H1 (cell line): ENCODE results near the gene FASTK.

Source experiments
- CBX5 ChIP-seq: fragments of 300-800, 300-1000 bp; sonication (generic); IDR thresholded peaks from 2 replicates; pipeline ENCODE4 v1.7.1; 2016; ENCODE audit warnings: antibody characterized with exemption, low read length, low read depth
- CTCF ChIP-seq, 3 experiments: IDR thresholded peaks; 1 replicate in 2 of 3; 2 replicates in 1 of 3; pipeline versions ENCODE4 v1.5.1 to v1.6.1; 2011; ENCODE audit warnings: low read length in 3 of 3, mild to moderate bottlenecking in 3 of 3, inconsistent platforms in 2 of 3, low read depth in 1 of 3, moderate library complexity in 1 of 3; ENCODE audit not compliant: insufficient read depth in 1 of 3; ENCODE audit errors: control extremely low read depth in 1 of 3
- EP300 ChIP-seq, 2 experiments: IDR thresholded peaks; 1 replicate in 1 of 2; 2 replicates in 1 of 2; pipeline ENCODE4 v1.6.1; 2011 to 2012; ENCODE audit warnings: low read depth in 2 of 2, low read length in 2 of 2, mild to moderate bottlenecking in 2 of 2, borderline replicate concordance in 1 of 2, inconsistent platforms in 1 of 2, moderate library complexity in 1 of 2
- GTF2F1 ChIP-seq: IDR thresholded peaks from 2 replicates; pipeline ENCODE4 v1.6.1; 2012; ENCODE audit warnings: low read depth, low read length, improper control_type of control experiment, borderline replicate concordance
- HDAC2 ChIP-seq, 2 experiments: fragments of 300-600 bp in 1 of 2; sonication (generic) in 1 of 2; IDR thresholded peaks; 2 replicates each; pipeline ENCODE4 v1.6.1; 2011 to 2012; ENCODE audit warnings: low read depth in 2 of 2, low read length in 2 of 2, mild to moderate bottlenecking in 2 of 2, moderate library complexity in 2 of 2, borderline replicate concordance in 1 of 2, inconsistent platforms in 1 of 2
- JUND ChIP-seq: IDR thresholded peaks from 2 replicates; pipeline ENCODE4 v1.6.1; 2011; ENCODE audit warnings: mild to moderate bottlenecking, improper control_type of control experiment, low read length
- POLR2AphosphoS5 ChIP-seq: IDR thresholded peaks from 2 replicates; pipeline ENCODE4 v1.6.1; 2011; ENCODE audit warnings: low read depth, low read length
- RFX5 ChIP-seq: IDR thresholded peaks from 2 replicates; pipeline ENCODE4 v1.6.1; 2011; ENCODE audit warnings: low read depth, low read length, improper control_type of control experiment, borderline replicate concordance
- SP2 ChIP-seq: IDR thresholded peaks from 2 replicates; pipeline ENCODE4 v1.6.1; 2012; ENCODE audit warnings: mild to moderate bottlenecking, low read length, inconsistent platforms
- TAF1 ChIP-seq: IDR thresholded peaks from 2 replicates; pipeline ENCODE4 v1.6.1; 2011; ENCODE audit warnings: mild to moderate bottlenecking, low read depth, low read length
- YY1 ChIP-seq: IDR thresholded peaks from 2 replicates; pipeline ENCODE4 v1.6.1; 2011; ENCODE audit warnings: low read depth, mild to moderate bottlenecking, low read length

- TF ChIP-seq CTCF (IDR thresholded peaks at IDR 0.05; ENCODE audit: control extremely low read depth in 1 of 3, insufficient read depth in 1 of 3, low read depth in 1 of 3, low read length in 3 of 3) (no peak), EP300 (IDR thresholded peaks at IDR 0.05; ENCODE audit: borderline replicate concordance in 1 of 2, low read depth in 2 of 2, low read length in 2 of 2) (no peak), RFX5 (no peak), TAF1 (no peak), GTF2F1 (no peak), YY1 (no peak), SP2 (no peak), POLR2AphosphoS5 (no peak), CBX5 (no peak), JUND (no peak), HDAC2 (IDR thresholded peaks at IDR 0.05; ENCODE audit: borderline replicate concordance in 1 of 2, low read depth in 2 of 2, low read length in 2 of 2) (0 out of 4 replicates have a peak, but pooled peaks of 1 of the 2 experiments have one; percentile 21)
Observed at GRCh38 chr7:151113344-151114150, 32.9 kb upstream of the FASTK start.
